ENCODE results near the gene NRXN3. TPM values are rescaled to one million over a fixed set of nuclear protein-coding genes. Genes with fewer than 3 reads are reported as not detected.

NRXN3 gene
- polyA plus RNA-seq, 1 donor from 2014 or later = 110 TPM

DNA sequence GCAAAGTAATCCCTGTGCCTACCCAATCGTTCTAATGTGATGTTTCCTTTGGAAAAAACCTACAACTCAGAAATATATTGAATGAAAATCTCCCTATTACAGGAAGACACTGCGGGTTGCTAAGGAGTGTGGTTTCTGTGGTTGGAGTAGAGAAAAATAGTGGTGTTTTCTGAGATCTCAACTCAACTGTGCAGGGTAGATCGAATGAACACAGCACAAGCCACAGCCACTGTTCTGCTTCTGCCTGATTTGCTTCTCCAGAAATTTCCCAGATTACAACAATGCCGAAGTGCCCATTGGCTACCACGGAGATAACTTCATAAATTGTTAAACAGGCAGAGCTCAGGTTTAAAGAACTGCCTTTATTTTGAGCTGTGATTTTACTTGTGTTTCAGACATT, 1560.8 kb downstream of the NRXN3 start (continued):
- TF ChIP-seq EP300 (conservative IDR thresholded peaks at IDR 0.05; ENCODE audit: poor library complexity, severe bottlenecking) = no peak
- no peak for TF ChIP-seq EZH2 (IDR thresholded peaks at IDR 0.05; ENCODE audit: borderline replicate concordance, insufficient read depth, low read length, poor library complexity, severe bottlenecking)

DNA sequence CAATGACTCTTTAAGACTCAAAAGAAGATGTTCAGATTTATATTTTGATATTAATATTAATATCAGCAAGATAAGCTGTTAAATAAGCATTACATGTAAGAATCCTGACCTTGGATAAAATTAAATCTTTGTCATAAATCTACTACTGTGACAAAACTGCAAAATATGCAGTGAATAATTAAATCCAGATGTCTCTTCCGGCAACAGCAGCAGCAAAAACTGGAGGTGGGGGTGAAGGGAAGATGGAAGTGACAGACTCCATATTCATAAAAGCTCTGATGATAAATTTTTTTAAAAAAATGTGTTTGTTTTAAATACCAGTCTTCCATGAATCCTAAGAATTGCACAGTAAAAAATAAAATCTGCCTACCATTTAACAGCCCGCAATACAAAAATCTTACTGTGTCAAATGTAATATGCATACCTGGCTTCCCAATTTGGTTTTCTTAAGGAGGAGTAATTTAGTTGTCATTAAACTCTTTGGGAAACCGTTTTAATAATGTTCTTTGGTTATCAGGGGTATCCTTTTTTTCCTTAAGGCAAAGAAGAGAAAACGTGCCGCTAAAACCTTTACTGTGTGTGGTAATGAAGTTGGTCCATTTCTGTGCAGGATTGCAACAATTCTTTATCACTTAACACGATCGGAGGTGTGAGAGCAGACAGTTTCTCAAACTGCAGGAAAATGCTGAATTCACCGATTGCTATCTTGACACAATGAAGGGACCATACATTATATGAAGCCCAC, 1562.9 kb downstream of the NRXN3 start:
- H3K9me2 ChIP-seq (ENCODE audit: insufficient read depth, low read length) = no peaks in the 10 kb centered on the region
- no peaks in the 10 kb centered on the region for H3K79me2 ChIP-seq (replicated peaks; ENCODE audit: insufficient read depth, low read length)
- no peaks in the 10 kb centered on the region for H3K27me3 ChIP-seq (ENCODE audit: insufficient read depth, low read depth, low read length)
- H3K36me3 ChIP-seq (ENCODE audit: insufficient read depth, low read length) = no peaks in the 10 kb centered on the region
- no peaks in the 10 kb centered on the region for H3K9me3 ChIP-seq (ENCODE audit: low read length)
- no peak overlapping the region for H3K4me3 ChIP-seq (ENCODE audit: low read length)
- TF ChIP-seq POLR2AphosphoS5 (IDR thresholded peaks at IDR 0.05) (no peak), TAF1 (IDR thresholded peaks at IDR 0.05; ENCODE audit: low read depth) (no peak), MXI1 (conservative IDR thresholded peaks at IDR 0.05; ENCODE audit: poor library complexity, severe bottlenecking) (no peak), EZH2 (IDR thresholded peaks at IDR 0.05; ENCODE audit: borderline replicate concordance, insufficient read depth, low read length, poor library complexity, severe bottlenecking) (no peak), EP300 (conservative IDR thresholded peaks at IDR 0.05; ENCODE audit: poor library complexity, severe bottlenecking) (no peak)
- TF ChIP-seq, protein P1, sequence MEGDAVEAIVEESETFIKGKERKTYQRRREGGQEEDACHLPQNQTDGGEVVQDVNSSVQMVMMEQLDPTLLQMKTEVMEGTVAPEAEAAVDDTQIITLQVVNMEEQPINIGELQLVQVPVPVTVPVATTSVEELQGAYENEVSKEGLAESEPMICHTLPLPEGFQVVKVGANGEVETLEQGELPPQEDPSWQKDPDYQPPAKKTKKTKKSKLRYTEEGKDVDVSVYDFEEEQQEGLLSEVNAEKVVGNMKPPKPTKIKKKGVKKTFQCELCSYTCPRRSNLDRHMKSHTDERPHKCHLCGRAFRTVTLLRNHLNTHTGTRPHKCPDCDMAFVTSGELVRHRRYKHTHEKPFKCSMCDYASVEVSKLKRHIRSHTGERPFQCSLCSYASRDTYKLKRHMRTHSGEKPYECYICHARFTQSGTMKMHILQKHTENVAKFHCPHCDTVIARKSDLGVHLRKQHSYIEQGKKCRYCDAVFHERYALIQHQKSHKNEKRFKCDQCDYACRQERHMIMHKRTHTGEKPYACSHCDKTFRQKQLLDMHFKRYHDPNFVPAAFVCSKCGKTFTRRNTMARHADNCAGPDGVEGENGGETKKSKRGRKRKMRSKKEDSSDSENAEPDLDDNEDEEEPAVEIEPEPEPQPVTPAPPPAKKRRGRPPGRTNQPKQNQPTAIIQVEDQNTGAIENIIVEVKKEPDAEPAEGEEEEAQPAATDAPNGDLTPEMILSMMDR (IDR thresholded peaks at IDR 0.05; ENCODE audit: poor library complexity, severe bottlenecking) = no peak
- TF ChIP-seq, protein P2, sequence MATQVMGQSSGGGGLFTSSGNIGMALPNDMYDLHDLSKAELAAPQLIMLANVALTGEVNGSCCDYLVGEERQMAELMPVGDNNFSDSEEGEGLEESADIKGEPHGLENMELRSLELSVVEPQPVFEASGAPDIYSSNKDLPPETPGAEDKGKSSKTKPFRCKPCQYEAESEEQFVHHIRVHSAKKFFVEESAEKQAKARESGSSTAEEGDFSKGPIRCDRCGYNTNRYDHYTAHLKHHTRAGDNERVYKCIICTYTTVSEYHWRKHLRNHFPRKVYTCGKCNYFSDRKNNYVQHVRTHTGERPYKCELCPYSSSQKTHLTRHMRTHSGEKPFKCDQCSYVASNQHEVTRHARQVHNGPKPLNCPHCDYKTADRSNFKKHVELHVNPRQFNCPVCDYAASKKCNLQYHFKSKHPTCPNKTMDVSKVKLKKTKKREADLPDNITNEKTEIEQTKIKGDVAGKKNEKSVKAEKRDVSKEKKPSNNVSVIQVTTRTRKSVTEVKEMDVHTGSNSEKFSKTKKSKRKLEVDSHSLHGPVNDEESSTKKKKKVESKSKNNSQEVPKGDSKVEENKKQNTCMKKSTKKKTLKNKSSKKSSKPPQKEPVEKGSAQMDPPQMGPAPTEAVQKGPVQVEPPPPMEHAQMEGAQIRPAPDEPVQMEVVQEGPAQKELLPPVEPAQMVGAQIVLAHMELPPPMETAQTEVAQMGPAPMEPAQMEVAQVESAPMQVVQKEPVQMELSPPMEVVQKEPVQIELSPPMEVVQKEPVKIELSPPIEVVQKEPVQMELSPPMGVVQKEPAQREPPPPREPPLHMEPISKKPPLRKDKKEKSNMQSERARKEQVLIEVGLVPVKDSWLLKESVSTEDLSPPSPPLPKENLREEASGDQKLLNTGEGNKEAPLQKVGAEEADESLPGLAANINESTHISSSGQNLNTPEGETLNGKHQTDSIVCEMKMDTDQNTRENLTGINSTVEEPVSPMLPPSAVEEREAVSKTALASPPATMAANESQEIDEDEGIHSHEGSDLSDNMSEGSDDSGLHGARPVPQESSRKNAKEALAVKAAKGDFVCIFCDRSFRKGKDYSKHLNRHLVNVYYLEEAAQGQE (IDR thresholded peaks at IDR 0.05; ENCODE audit: borderline replicate concordance) = no peak
- H4K20me1 ChIP-seq (ENCODE audit: insufficient read depth) = no peaks in the 10 kb centered on the region
- no peak overlapping the region for H3K27ac ChIP-seq (ENCODE audit: low read length)
- H3K9ac ChIP-seq (ENCODE audit: low read length) = no peak overlapping the region
- no peak overlapping the region for H2AFZ ChIP-seq (ENCODE audit: low read depth, low read length)
- peaks cover 4% of the 10 kb centered on the region for H3F3A ChIP-seq (ENCODE audit: insufficient read depth, low read length, poor library complexity, severe bottlenecking)
- no peak overlapping the region for H3K4me2 ChIP-seq (ENCODE audit: low read length)

DNA sequence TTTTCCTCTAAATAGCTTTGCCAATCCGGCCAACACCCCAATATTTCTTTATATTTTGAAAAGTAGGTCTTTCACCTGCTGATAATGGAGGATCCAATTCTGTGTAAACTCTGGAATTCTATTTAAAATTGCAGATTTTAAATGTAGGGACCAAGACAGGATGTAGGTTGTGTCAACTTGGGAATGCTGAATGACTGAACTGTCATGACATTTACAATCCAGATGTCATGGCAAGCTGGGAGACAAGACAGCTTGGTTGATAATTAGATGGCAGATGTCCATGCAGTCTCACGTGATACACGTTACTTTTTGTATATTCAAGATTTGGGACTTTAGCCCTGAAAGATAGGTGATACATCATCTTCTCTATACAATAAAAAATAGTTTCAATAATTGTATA, 1564.0 kb downstream of the NRXN3 start:
- Histone ChIP-seq H2AFZ (ENCODE audit: low read depth, low read length) (no peak overlapping the region), H3K9me3 (ENCODE audit: low read length) (no peaks in the 10 kb centered on the region), H3K9me2 (ENCODE audit: insufficient read depth, low read length) (no peaks in the 10 kb centered on the region), H3K27me3 (ENCODE audit: insufficient read depth, low read depth, low read length) (no peaks in the 10 kb centered on the region), H3F3A (ENCODE audit: insufficient read depth, low read length, poor library complexity, severe bottlenecking) (peaks cover 4% of the 10 kb centered on the region), H3K9ac (ENCODE audit: low read length) (no peak overlapping the region), H3K27ac (ENCODE audit: low read length) (no peak overlapping the region), H4K20me1 (ENCODE audit: insufficient read depth) (no peaks in the 10 kb centered on the region), H3K4me2 (ENCODE audit: low read length) (no peak overlapping the region), H3K4me3 (ENCODE audit: low read length) (no peak overlapping the region), H3K79me2 (replicated peaks; ENCODE audit: insufficient read depth, low read length) (no peaks in the 10 kb centered on the region), H3K36me3 (ENCODE audit: insufficient read depth, low read length) (no peaks in the 10 kb centered on the region)
- TF ChIP-seq TAF1 (IDR thresholded peaks at IDR 0.05; ENCODE audit: low read depth) (no peak), EP300 (conservative IDR thresholded peaks at IDR 0.05; ENCODE audit: poor library complexity, severe bottlenecking) (peak; percentile 78), SMC3 (conservative IDR thresholded peaks at IDR 0.05; ENCODE audit: poor library complexity) (no peak), RAD21 (conservative IDR thresholded peaks at IDR 0.05) (no peak), EZH2 (IDR thresholded peaks at IDR 0.05; ENCODE audit: borderline replicate concordance, insufficient read depth, low read length, poor library complexity, severe bottlenecking) (no peak), POLR2AphosphoS5 (IDR thresholded peaks at IDR 0.05) (peak; percentile 56), MXI1 (conservative IDR thresholded peaks at IDR 0.05; ENCODE audit: poor library complexity, severe bottlenecking) (no peak)
- TF ChIP-seq, protein P2 (IDR thresholded peaks at IDR 0.05; ENCODE audit: borderline replicate concordance) = peak; percentile 23
- TF ChIP-seq, protein P1 (IDR thresholded peaks at IDR 0.05; ENCODE audit: poor library complexity, severe bottlenecking) = no peak
